K562 (cell line): ENCODE measurements around the gene SOS2.

ENCODE experiments used
- BRD4 ChIP-seq: fragments of 200-600 bp; sonication (generic); IDR thresholded peaks from 2 replicates; pipeline ENCODE4 v1.6.1; 2017; ENCODE audit warnings: inconsistent platforms
- CREB1 ChIP-seq, 2 experiments: sonication (generic) in 1 of 2; formaldehyde crosslinking in 1 of 2; IDR thresholded peaks; 2 replicates each; pipeline versions ENCODE4 v1.6.1 to v1.8.0; 2012 to 2022; ENCODE audit warnings: inconsistent platforms in 1 of 2, mild to moderate bottlenecking in 1 of 2, missing genetic modification reagents in 1 of 2, moderate library complexity in 1 of 2
- CTCF ChIP-seq, 3 experiments: IDR thresholded peaks in 2 of 3; conservative IDR thresholded peaks in 1 of 3; 2 replicates each; pipeline ENCODE4 v1.5.1; 2011 to 2012; ENCODE audit warnings: low read length in 3 of 3, mild to moderate bottlenecking in 3 of 3, control low read depth in 2 of 3, improper control_type of control experiment in 1 of 3, inconsistent platforms in 1 of 3, low read depth in 1 of 3, mixed read lengths in 1 of 3, moderate library complexity in 1 of 3; ENCODE audit not compliant: insufficient read depth in 2 of 3
- ETV5 ChIP-seq: sonication (generic); formaldehyde crosslinking; IDR thresholded peaks from 2 replicates; pipeline ENCODE4 v1.4.0; 2020; ENCODE audit warnings: low read depth, mild to moderate bottlenecking, missing genetic modification reagents
- FOXP1 ChIP-seq: sonication (generic); formaldehyde crosslinking; IDR thresholded peaks from 2 replicates; pipeline ENCODE4 v1.8.0; 2022; ENCODE audit warnings: mild to moderate bottlenecking, missing genetic modification reagents
- MAX ChIP-seq: sonication (generic); formaldehyde crosslinking; IDR thresholded peaks from 2 replicates; pipeline ENCODE4 v1.9.0; 2022; ENCODE audit warnings: mild to moderate bottlenecking, missing genetic modification reagents
- POLR2A ChIP-seq: fragments of 450-650 bp; conservative IDR thresholded peaks from 2 replicates; pipeline ENCODE4 v1.6.1; 2016
- SREBF2 ChIP-seq: sonication (generic); formaldehyde crosslinking; IDR thresholded peaks from 2 replicates; pipeline ENCODE4 v1.4.0; 2020; ENCODE audit warnings: mild to moderate bottlenecking, missing genetic modification reagents
- TBL1XR1 ChIP-seq, 2 experiments: IDR thresholded peaks; 2 replicates each; pipeline ENCODE4 v1.6.1; 2012; ENCODE audit warnings: improper control_type of control experiment in 2 of 2, low read length in 2 of 2, mild to moderate bottlenecking in 1 of 2
- ZNF121 ChIP-seq: sonication (generic); formaldehyde crosslinking; conservative IDR thresholded peaks from 2 replicates; pipeline ENCODE4 v1.8.0; 2022; ENCODE audit warnings: missing genetic modification reagents
- ZNF134 ChIP-seq: fragments of 250-450 bp; sonication (Bioruptor Pico); conservative IDR thresholded peaks from 2 replicates; pipeline ENCODE4 v1.4.0; 2020
- ZNF311 ChIP-seq: fragments of 250-450 bp; sonication (Bioruptor Pico); IDR thresholded peaks from 2 replicates; pipeline ENCODE4 v1.4.0; 2020; ENCODE audit warnings: mild to moderate bottlenecking, moderate library complexity
- ZNF316 ChIP-seq: fragments of 450-650 bp; IDR thresholded peaks from 2 replicates; pipeline ENCODE4 v1.6.1; 2016

GRCh38 chr14:50191499-50191898 is 39.9 kb downstream of the SOS2 start:
- TF ChIP-seq ZNF316, result no peak
- TF ChIP-seq ZNF134 (CRISPR knock-in tag), result no peak
- no peak for TF ChIP-seq SREBF2 (CRISPR knock-in tag)
- TF ChIP-seq FOXP1, result no peak
- no peak for TF ChIP-seq POLR2A
- no peak for TF ChIP-seq CREB1 (IDR thresholded peaks at IDR 0.05)
- TF ChIP-seq CREB1 (CRISPR knock-in tag; IDR thresholded peaks at IDR 0.05), result no peak
- no peak for TF ChIP-seq ZNF121 (CRISPR knock-in tag)
- no peak for TF ChIP-seq TBL1XR1 (IDR thresholded peaks at IDR 0.05; ENCODE audit: low read length in 2 of 2)
- no peak for TF ChIP-seq CTCF (IDR thresholded peaks at IDR 0.05 in 2 of 3, conservative IDR thresholded peaks at IDR 0.05 in 1 of 3; ENCODE audit: insufficient read depth in 2 of 3, low read depth in 1 of 3, low read length in 3 of 3)
- no peak for TF ChIP-seq ETV5 (CRISPR knock-in tag)
- TF ChIP-seq ZNF311 (CRISPR knock-in tag), result no peak
- no peak for TF ChIP-seq BRD4
- TF ChIP-seq MAX (CRISPR knock-in tag), result no peak
